ENCODE results near the gene PINLYP.

Gene PINLYP

GRCh38 chr19:43628646-43629326, 53.2 kb downstream of the PINLYP start:
- TF ChIP-seq, protein P1, sequence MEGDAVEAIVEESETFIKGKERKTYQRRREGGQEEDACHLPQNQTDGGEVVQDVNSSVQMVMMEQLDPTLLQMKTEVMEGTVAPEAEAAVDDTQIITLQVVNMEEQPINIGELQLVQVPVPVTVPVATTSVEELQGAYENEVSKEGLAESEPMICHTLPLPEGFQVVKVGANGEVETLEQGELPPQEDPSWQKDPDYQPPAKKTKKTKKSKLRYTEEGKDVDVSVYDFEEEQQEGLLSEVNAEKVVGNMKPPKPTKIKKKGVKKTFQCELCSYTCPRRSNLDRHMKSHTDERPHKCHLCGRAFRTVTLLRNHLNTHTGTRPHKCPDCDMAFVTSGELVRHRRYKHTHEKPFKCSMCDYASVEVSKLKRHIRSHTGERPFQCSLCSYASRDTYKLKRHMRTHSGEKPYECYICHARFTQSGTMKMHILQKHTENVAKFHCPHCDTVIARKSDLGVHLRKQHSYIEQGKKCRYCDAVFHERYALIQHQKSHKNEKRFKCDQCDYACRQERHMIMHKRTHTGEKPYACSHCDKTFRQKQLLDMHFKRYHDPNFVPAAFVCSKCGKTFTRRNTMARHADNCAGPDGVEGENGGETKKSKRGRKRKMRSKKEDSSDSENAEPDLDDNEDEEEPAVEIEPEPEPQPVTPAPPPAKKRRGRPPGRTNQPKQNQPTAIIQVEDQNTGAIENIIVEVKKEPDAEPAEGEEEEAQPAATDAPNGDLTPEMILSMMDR (IDR thresholded peaks at IDR 0.05; ENCODE audit: low read depth, low read length, missing control alignments): no peak
- no peak for DNase-seq (ENCODE audit: extremely low read depth, low read depth)
- no peak overlapping the region for H3K4me3 ChIP-seq (replicated peaks; ENCODE audit: low read depth, low read length)

DNA sequence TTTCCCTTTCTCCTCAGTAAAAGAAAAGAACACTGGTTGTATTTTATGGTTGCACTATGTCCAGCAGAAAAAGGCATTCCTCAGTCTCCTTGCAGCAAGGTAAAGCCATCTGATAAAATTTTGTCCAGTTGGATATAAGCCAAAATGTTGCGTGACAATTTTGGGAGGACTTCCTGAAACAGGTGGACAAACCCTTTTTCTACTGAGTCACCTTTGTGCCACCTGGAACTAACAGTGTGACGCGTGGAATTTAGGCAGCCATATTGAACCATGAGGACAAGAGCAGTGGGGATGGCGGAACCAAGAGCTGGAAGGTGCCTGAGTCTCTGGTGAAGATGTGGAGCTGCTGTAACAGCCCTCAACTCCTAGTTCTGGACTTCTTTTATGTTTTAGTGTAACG, 55.9 kb downstream of the PINLYP start:
- DNase-seq (ENCODE audit: extremely low read depth, low read depth): no peak
- no peak overlapping the region for H3K4me3 ChIP-seq (replicated peaks; ENCODE audit: low read depth, low read length)
- TF ChIP-seq, protein P1 (IDR thresholded peaks at IDR 0.05; ENCODE audit: low read depth, low read length, missing control alignments): no peak
